Cerebellar nuclear complex (tissue), 1 donor: ENCODE measurements around the gene USH2A.

ENCODE experiments used
- DNase-seq, 2 experiments: peaks; one replicate each; lab custom pipeline; 2025; lab: John Stamatoyannopoulos, UW

USH2A gene

GRCh38 chr1:215600258-215600792 is 822.9 kb downstream of the USH2A start:
- no peak for DNase-seq

GRCh38 chr1:215599418-215600074 is 823.7 kb downstream of the USH2A start:
- DNase-seq, result no peak

- no peak for DNase-seq
These were observed 825.3 kb downstream of the USH2A start for GRCh38 chr1:215597961-215598360.

- DNase-seq, result no peak
These were observed 828.0 kb downstream of the USH2A start for GRCh38 chr1:215595231-215595630.

- DNase-seq, result no peak
These were observed 828.6 kb downstream of the USH2A start for GRCh38 chr1:215594640-215595039.

GRCh38 chr1:215590779-215591491 is 832.3 kb downstream of the USH2A start:
- DNase-seq, result no peak

- DNase-seq, result no peak
These were observed 833.4 kb downstream of the USH2A start for GRCh38 chr1:215589650-215590435.

GRCh38 chr1:215584389-215584788 is 838.9 kb downstream of the USH2A start:
- no peak for DNase-seq

GRCh38 chr1:215583185-215583749 is 840.0 kb downstream of the USH2A start:
- no peak for DNase-seq

GRCh38 chr1:215581896-215582295 is 841.4 kb downstream of the USH2A start:
- DNase-seq, result no peak
